ENCODE data around the gene AHNAK. TPM values are rescaled to one million over a fixed set of nuclear protein-coding genes. Genes with fewer than 3 reads are reported as not detected.

The AHNAK gene
- total and polyA plus RNA-seq, 2 donors (not counting 3 experiments of a cell fraction or from before 2014, with no cell fraction given): 35.2 to 436 TPM

DNA sequence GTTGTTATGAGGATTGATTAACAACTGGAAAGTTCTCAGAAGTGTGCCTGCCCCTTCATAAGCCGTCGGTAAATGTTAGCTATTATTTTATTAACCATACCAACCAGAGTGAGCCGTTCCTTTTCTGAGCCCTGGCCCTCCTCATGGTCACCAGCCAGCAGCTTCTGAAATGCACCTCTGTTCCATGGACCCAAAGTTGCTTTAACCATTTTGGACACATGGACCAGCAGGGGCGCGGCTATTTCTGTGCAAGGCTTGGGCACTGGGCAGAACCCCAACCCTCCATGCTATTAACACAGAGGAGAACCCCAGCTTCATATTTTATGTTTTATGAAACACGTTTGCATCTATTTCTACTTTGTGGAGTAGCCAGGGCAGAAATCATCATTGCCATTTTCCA lies 146.3 kb downstream of the AHNAK start:
- H4K20me1 ChIP-seq (replicated peaks; ENCODE audit: control insufficient read depth, extremely low read depth, insufficient read depth, low read length): no peaks in the 10 kb centered on the region
- no peaks in the 10 kb centered on the region for H3K27me3 ChIP-seq (ENCODE audit: control insufficient read depth in 2 of 2, insufficient read depth in 2 of 2, low read length in 2 of 2)
- no peak overlapping the region for H3K4me2 ChIP-seq (ENCODE audit: insufficient read depth, low read length)
- H3K9ac ChIP-seq (replicated peaks; ENCODE audit: extremely low read depth, insufficient read depth, low read length): no peak overlapping the region
- H3K4me1 ChIP-seq (ENCODE audit: control insufficient read depth, extremely low read depth, insufficient read depth, low read length): peaks cover 2% of the 10 kb centered on the region
- POLR2A ChIA-PET: interaction anchor here (0.9 kb wide), 1 partner anchor 10 kb away, joined by 5 read pairs; no protein-coding TSS in a partner anchor
- no peaks in the 10 kb centered on the region for H3K9me1 ChIP-seq (replicated peaks; ENCODE audit: control insufficient read depth, extremely low read depth, insufficient read depth, low read length)
- no TSS peak for BruUV-seq (replicated peaks)
- no peak overlapping the region for H3K4me3 ChIP-seq (replicated peaks in 1 of 3; ENCODE audit: insufficient read depth in 1 of 3, low read depth in 1 of 3, low read length in 3 of 3)
- no peaks in the 10 kb centered on the region for H3K79me2 ChIP-seq (ENCODE audit: control insufficient read depth, insufficient read depth, low read length)
- FAIRE-seq (no peak), DNase-seq (ENCODE audit: low read depth, low spot score) (no peak)
- no peak overlapping the region for H2AFZ ChIP-seq (ENCODE audit: low read depth, low read length)
- dilution Hi-C loops (cut with MboI; ENCODE audit: extremely low pct_ligation_motif_present, low sequenced_read_pairs): no loop called here
- TF ChIP-seq GATA2 (IDR thresholded peaks at IDR 0.05; ENCODE audit: insufficient read depth, insufficient read length, low read depth, low read length) (no peak), POLR2A (IDR thresholded peaks at IDR 0.05; ENCODE audit: low read depth, low read length) (no peak), JUN (IDR thresholded peaks at IDR 0.05; ENCODE audit: borderline replicate concordance, insufficient read depth, insufficient read length, low read depth) (no peak), EZH2 (IDR thresholded peaks at IDR 0.05; ENCODE audit: borderline replicate concordance, low read depth, low read length, severe bottlenecking) (no peak), POLR2AphosphoS5 (IDR thresholded peaks at IDR 0.05; ENCODE audit: insufficient read depth, low read depth, low read length) (no peak)
- TF ChIP-seq, protein P1, sequence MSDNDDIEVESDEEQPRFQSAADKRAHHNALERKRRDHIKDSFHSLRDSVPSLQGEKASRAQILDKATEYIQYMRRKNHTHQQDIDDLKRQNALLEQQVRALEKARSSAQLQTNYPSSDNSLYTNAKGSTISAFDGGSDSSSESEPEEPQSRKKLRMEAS (IDR thresholded peaks at IDR 0.05; ENCODE audit: insufficient read depth, insufficient read length): no peak
- TF ChIP-seq, protein P2, sequence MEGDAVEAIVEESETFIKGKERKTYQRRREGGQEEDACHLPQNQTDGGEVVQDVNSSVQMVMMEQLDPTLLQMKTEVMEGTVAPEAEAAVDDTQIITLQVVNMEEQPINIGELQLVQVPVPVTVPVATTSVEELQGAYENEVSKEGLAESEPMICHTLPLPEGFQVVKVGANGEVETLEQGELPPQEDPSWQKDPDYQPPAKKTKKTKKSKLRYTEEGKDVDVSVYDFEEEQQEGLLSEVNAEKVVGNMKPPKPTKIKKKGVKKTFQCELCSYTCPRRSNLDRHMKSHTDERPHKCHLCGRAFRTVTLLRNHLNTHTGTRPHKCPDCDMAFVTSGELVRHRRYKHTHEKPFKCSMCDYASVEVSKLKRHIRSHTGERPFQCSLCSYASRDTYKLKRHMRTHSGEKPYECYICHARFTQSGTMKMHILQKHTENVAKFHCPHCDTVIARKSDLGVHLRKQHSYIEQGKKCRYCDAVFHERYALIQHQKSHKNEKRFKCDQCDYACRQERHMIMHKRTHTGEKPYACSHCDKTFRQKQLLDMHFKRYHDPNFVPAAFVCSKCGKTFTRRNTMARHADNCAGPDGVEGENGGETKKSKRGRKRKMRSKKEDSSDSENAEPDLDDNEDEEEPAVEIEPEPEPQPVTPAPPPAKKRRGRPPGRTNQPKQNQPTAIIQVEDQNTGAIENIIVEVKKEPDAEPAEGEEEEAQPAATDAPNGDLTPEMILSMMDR (IDR thresholded peaks at IDR 0.05; ENCODE audit: extremely low read depth in 1 of 2, insufficient read depth in 1 of 2, low read depth in 1 of 2, low read length in 2 of 2): no peak
- no peak overlapping the region for H3K27ac ChIP-seq (ENCODE audit: insufficient read depth, low read depth, low read length)
- CTCF ChIA-PET: interaction anchor here (0.5 to 4.2 kb wide), 7 partner anchors 10 to 268 kb away, joined by 3 to 18 read pairs (median 4); no protein-coding TSS in a partner anchor
- H3K36me3 ChIP-seq (ENCODE audit: control insufficient read depth in 2 of 2, extremely low read depth in 1 of 2, insufficient read depth in 2 of 2, low read length in 2 of 2): no peaks in the 10 kb centered on the region
- no peaks in the 10 kb centered on the region for H3K9me3 ChIP-seq (replicated peaks; ENCODE audit: control insufficient read depth, insufficient read depth, low read length)
- intact Hi-C loops (cut with micrococcal nuclease): no loop called here
